SK-N-DZ (cell line): ENCODE measurements around the gene SPATS1.
"Not testable (repeated sequence)": the region's sequence is repeated elsewhere in the genome, so short reads cannot be mapped to it uniquely, and the experiment has no call there.

ENCODE experiments used
- DNase-seq: peaks from one replicate; pipeline ENCODE4 v3.0.0-alpha.2; 2015; ENCODE audit warnings: low spot score

The SPATS1 gene

DNA sequence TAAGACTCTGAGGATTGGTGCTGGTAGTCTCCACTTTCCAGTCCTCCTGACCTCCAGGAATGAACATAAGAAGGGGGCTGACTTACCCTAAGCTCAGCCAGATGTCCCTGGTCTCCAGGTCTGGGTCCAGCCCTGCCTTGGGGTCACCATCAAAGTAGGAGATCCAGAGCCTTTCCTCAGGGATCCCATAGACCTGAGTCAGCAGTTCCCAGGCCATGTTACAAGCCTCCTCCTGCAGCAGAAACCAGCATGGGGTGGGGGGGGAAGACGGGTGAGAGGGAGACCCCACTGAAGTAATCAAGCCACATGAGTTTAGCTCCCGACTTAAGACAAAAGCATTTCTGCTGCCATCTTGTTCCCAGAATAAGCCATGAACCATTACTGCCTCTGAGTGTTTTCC, 31.1 kb upstream of the SPATS1 start:
- no peak for DNase-seq

DNA sequence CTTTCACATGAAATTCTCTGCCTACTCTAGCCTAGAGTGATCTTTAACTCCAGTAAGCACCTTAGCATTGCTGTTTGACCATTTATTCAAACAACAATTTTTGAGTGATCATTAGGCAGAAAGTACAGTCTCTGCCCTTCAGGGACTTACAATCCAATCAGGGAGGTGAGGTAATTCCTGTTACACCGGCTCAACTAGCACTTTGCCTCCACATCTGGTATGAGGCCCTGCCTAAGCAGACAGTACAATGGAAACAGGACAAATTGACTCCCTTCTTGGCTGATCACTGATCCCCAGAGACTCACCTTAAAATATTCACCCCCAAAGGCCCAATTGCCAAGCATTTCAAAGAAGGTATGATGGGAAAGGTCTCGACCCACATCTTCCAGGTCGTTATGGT, 30.7 kb upstream of the SPATS1 start:
- DNase-seq: no peak

DNA sequence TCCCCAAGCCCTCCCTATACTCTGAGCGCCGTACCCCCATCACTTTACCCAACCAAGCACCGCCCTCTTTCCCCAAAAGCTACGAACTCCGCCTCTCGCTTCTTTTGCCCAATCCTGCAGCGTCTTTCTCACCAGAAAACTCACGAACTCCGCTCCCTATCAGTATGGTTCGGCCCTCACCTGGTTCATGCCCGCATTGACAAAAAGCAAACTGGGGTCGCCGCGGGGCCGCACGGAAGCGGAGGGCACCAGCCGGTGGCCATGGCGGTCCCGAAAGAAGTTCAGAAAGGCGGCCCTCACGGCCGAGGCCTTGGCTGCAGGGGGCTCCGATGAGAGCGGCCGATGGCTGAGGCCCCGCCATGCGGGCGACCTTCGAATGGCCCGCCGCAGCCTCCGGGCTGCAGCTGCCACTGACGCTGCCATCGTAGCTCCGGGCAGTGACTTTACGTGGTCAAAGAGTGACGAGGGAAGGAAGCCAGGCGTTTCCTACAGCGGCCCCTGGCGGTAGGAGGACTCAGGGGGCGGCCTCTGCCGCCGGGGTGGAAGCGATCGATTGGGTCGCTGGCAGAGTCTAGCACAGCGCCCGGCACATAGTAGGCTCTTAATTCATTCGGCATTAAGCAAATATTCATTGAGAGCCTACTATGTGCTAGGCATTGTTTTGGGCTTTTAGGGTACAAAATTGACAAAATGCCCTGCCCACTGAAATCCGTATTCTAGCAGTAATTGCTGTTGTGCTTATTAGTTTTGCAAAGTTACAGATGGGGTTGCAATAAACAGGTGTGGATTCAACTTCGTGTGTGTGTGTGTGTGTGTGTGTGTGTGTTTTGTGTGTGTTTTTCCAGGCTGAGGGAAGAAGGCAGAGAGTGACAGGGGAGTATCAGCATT, 29.3 kb upstream of the SPATS1 start, which contains the start of gene AARS2:
AARS2 (minus strand) TSS at position 447 of the 888 bp plus-strand sequence; CDS start at position 423, 24 bp downstream.
- peak; percentile 90 for DNase-seq

DNA sequence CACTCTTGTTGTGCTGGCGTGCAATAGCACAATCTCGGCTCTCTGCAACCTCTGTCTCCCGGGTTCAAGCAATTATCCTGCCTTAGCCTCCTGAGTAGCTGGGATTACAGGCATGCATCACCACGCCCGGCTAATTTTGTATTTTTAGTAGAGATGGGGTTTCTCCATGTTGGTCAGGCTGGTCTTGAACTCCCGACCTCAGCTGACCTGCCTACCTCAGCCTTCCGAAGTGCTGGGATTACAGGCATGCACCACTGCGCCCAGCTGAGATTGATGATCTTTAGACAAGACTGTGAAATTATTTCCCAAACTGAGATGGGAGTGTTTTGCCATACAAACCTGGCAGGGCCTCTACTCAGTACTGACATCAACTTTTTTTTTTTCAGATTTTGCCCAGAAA, 27.8 kb upstream of the SPATS1 start:
- DNase-seq: not testable (repeated sequence)

DNA sequence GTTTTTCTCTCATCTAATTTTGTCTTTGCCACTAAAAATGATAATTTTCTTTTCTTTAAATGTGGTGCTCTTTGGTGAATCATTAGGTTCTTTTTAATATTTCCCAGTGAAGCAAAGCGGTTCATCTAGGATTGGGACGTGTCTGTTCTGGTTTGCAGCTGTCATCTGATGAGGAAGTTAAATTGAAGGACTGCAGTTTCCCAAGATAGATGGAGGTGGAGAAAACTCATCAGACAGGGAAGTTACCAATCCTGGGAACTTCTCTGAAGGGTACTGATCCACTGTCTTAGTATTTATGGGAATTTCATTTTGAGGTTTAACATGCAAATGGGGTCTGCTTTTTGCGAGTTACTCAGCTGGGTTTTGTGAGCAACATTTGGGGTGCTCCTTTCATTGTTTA, 26.9 kb upstream of the SPATS1 start:
- DNase-seq: no peak

DNA sequence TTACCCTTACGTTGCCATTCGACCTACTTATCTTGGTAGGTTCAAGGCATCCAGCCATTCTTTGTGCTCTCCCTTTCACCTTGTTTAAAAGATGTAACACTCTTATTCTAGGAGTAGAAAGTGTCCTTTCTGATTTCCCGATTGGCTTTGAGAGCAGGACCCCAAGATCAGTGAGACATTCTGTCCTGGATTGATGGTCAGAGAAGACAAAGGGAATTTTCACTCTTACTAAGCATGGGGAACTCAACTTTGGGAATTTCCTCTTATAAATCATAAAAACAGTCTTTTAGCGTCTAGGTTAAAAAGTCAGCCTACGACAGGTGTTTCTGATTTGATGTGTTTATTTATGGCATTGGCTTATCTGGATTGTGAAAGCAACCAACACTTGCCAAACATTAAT, 26.5 kb upstream of the SPATS1 start:
- DNase-seq: no peak

DNA sequence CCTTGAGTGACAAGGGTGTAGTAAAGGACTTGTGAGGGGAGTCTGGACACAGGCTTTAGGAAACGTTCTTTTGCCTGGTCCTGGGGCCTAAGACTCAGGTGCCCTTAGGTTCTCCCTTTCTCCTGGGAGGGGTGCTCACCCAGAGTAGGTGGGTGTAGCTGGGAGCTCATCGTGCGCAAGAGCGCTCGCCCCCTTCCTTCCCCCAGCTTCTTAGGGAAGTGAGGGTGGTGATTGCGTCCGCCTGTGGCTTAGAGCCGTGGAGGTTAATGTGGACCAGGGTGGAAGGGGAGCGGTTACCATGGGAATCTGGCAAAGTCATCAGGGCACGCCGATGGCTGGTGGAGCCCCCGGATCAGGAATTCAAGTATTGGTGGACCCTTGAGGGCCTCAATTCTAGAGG, 26.0 kb upstream of the SPATS1 start:
- DNase-seq: no peak

DNA sequence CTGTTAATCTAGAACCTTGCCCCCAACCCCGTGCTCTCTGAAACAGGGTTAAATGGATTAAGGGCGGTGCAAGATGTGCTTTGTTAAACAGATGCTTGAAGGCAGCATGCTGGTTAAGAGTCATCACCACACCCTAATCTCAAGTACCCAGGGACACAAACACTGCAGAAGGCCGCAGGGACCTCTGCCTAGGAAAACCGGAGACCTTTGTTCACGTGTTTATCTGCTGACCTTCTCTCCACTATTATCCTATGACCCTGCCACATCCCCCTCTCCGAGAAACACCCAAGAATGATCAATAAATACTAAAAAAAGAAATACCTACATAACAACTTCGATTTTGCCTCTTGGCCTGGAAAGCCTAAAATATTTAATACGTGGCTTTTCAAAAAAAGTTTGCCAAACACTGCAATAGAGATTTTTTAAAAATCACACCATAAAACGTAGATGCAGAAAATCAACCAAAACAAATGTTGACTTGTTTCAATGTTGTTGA, 25.3 kb upstream of the SPATS1 start:
- DNase-seq: not testable (repeated sequence)

DNA sequence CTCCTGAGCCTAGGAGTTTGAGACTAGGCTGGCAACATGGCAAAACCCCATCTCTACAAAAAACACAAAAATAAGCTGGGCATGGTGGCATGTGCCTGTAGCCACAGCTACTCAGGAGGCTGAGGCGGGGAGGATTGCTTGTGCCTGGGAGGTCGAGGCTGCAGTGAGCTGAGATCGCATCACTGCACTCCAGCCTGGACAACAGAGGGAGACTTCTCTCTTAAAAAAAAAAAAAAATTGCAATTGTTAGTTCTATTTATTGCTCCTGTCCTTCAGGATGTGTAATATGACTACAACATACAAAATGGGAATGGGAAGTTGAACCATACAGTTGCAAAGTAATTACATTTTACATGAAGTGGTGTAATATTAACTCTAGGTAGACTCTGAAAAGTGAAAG, 21.2 kb upstream of the SPATS1 start:
- DNase-seq: no peak

DNA sequence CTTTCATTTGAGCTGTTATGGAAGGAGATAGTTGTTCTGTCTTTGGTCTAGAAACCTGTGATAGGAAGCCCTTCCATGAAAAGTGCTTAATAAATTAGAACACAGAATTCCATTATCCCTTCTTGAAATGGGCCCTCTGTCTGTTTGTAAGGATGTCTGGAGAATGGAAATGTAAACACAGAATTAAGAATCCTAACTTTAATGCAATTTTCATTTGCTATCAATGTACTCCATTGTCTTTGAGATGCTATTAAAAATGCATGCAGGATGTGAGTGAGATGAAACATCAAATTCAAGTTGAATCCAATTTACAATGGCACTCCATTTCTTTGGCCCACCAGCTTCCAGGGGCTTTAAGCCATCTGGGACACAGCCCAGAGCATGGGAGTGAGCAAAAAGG, 15.4 kb upstream of the SPATS1 start:
- peak; percentile 74 for DNase-seq

DNA sequence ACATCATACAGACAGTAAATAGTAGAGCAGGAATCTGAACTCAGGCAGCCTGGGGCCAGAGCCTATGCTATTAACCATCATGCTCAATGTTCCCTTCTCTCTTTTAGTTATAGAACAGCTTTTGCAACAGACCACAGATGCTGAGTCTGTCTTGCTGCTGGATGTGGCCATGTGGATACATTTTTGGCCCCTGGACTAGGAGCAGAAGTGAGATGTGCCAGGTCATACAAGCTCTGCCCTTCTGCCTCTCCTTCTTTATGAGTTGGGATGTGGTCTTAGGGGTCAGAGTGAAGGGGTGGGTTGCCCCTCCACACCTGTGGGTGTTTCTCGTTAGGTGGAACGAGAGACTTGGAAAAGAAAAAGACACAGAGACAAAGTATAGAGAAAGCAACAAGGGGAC, 14.7 kb upstream of the SPATS1 start:
- DNase-seq: peak; percentile 21

DNA sequence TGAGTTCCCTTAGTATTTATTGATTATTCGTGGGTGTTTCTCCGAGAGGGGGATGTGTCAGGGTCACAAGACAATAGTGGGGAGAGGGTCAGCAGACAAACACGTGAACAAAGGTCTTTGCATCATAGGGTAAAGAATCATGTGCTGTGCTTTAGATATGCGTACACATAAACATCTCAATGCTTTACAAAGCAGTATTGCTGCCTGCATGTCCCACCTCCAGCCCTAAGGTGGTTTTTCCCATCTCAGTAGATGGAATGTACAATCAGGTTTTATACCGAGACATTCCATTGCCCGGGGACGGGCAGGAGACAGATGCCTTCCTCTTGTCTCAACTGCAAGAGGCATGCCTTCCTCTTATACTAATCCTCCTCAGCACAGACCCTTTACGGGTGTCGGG, 14.2 kb upstream of the SPATS1 start:
- DNase-seq: not testable (repeated sequence)

DNA sequence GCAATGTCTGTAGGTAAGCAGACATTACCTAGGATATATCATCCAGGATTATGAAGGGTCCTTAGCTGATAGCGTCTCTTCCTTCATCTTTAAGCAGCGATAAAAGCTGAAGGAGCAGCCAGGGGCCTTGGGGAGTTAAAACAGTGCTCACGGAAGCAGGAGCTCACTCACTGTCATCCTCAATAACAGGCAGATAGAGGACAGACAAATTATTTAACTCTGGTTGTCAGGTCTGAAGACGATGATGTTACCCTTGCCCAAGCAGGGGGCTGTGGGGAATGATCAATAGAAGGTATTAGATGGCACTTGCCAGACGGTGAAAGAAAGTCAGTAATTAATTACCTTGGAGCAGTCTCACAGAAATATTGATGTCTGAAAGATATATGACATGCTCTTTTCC, 12.6 kb upstream of the SPATS1 start:
- peak; percentile 82 for DNase-seq

DNA sequence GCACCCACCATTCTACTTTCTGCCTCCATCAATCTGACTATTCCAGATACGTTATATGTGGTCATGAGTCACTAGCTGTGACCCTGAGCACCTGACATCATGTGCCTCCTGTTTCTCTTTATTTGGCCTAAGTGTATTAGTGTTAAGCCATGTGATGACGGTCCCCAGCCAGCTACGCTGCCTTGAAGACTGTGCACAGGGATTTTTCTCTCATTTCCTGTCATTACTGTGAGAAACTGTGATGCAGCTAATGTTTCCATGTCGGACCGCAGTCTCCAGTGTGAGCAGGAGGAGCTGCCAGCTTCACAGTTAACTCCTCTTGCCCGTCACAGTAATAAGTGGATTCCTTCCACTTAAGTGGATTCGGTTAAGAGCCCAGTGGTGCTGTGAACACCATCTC, 9.9 kb upstream of the SPATS1 start:
- peak; percentile 63 for DNase-seq

DNA sequence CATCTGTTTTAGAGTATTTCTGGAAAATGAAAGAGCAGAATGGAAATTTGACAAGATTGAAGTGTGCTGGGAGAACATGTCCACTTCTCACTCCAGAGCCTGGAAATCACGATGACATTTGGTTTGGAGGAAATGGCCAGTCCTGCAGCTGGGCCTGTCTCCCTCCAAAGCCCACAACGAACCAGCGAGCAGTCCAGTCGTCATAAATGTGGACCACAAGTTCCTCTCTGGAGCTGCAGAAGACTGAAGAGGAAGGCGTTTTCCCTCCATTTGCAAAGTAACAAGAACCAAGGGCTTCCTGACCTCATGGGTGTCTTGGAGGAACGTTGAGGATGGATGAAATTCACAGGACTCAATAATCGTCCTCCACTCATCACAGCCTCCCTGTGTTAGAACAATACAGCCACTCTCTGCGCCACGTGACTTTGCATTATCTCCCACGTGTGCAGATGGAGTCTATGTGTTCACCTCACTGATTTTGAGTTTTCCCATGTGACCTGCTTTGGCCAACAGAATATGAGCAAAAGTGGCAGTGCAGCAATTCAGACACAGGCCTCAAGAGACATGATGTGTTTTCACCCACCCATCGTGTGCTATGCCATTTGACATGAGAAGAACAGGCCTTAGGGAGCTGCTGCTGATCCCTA, 9.1 kb upstream of the SPATS1 start:
- no peak for DNase-seq

DNA sequence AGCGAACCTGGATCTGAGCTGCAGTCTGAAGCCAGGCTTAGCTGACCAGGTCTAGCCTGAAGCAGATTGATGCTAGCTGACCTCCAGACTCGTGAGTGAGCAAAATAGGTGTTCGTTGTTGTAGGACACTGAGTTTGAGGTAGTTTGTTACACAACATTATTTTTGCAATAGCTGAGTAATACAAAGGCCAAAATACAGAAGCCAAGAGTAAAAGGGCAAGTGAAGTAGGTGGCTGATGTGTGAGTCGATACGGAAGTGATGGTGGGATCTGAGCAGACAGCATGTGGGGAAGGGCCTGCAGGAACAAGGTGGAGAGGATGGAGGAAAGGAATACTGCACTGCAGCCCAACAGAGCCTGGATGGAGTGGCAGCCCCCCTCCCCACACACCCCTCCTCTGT, 8.5 kb upstream of the SPATS1 start:
- DNase-seq: no peak

DNA sequence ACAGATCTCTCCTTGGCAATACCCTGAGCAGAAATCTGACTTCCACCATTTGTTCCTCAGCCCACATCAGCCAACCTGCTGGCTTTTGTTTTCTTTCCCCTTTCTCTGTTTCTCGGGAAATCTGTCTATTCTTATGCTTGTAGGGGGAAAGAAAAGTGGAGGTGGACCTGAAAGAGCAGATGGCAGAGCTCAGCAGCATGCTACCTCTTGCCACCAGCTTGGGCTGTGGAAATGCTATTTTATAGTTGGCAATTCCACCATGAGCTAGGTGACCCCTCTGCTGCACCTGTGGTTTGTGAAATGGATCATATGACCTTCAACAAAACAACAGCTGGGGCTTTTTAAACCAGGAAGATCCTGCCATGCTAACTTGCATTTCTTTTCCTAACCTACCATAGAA, 6.8 kb upstream of the SPATS1 start:
- no peak for DNase-seq

DNA sequence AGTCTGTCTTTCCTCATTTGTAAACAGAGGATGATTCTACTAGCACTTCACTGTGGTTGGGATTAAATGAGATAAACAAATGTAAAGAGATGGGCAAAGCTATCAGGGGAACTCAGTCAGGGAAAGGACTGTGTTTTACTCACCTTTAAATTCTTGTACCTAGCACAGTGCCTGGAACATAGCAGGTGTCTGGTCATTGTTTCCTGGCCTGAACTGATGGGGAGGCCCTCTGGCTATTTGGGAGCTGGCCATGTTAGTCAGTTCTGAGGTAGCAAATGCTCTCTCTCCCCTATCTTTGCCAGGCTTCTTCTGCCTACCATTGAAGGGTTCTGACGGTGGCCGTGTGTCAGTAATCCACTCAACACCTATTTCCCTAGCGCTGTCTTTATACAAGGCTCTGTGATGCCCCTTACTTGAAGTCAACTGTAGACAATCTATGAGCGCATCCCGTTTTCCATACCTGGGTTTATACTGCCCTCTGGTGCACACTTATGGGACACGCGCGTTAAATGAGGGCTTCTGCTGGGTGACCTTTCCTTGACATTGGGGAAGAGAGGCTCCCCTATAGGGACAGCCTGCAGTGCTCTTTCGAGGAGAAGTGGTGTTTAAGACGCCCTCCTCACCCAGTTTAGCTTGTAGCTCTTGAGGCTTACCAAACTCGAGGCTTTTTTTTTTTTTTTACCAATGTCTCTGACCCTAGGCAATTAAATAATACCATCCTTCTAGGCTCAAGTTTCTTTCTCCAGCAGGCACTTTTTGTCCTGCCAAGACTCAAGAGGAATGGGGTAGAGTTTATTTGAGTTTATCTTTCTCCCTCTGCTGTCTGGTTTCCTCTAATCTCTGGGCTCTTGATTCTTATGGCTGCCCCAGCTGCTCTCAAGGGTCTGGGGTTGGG, 4.0 kb upstream of the SPATS1 start:
- DNase-seq: peak; percentile 84

DNA sequence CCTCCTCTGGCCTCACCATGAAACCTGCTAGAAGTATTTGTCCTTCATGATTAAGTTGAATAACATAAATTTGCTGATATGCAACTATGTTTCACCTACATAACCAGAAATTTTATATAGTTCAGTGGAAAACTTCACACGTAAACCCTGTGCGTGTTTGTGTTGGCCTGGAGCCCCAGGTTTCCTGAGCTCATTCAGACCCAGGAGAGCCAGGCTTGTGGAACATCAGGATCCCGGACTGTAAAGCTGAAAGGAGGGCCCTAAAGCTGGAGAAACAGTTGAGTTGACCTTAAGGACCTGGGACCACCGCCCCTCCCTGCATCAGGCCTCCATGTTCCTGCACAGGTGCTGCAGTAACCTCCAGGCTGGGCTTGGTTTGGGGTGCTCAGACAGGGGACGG, 3.1 kb upstream of the SPATS1 start:
- no peak for DNase-seq

DNA sequence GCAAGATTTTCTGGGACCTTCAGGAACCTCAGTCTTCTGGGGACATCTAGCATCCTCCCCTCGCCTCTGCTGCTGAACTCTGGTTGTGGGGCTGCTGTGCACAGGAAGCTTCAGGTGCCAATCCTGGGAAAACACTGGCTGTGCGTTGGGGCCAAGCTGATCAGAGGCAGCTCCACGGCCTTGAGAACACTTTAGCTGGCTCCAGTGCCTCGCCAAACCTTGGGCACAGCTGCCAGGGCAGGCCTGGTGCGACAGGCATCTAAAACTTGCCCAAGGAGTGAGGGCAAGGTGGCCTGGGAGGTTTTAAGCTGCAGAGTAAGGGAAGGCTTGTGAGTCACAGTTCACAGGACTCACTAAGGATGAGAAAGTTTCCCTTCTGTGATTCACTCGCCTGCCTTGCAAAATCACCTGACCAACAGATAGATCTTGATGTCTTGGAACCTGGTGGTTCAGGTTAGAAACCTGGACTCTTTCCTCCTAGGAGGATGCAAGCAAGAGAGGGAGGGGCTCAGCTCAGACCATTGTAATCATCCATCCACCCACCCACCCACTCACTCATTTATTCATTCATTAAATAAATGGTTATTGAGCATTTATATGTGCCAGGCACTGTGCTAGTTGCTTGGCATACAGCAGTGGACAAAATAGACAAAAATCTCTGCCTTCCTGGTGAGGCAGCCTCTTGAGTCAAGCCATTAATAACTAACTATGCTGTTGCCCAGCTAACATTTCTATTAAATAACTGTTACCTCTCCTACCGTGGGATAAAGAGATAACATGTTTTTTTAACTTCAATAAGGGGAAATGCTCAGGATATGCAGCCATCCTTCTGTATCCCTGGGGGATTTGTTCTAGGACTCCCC, 2.5 kb upstream of the SPATS1 start:
- DNase-seq: no peak
